ENCODE measurements around the gene PPIE.

Gene PPIE

GRCh38 chr1:39799770-39800470 lies 61.2 kb downstream of the PPIE start:
- DNase-seq (ENCODE audit: low read depth): peak; percentile 77
- H3K4me3 ChIP-seq (ENCODE audit: low read depth, low read length): peak overlapping the region; percentile 33
- TF ChIP-seq POLR2A (IDR thresholded peaks at IDR 0.05; ENCODE audit: extremely low read depth, insufficient read length) (no peak), MYC (IDR thresholded peaks at IDR 0.05; ENCODE audit: low read depth, low read length) (no peak), MAX (IDR thresholded peaks at IDR 0.05; ENCODE audit: low read depth, low read length) (no peak)
- TF ChIP-seq, protein P1, sequence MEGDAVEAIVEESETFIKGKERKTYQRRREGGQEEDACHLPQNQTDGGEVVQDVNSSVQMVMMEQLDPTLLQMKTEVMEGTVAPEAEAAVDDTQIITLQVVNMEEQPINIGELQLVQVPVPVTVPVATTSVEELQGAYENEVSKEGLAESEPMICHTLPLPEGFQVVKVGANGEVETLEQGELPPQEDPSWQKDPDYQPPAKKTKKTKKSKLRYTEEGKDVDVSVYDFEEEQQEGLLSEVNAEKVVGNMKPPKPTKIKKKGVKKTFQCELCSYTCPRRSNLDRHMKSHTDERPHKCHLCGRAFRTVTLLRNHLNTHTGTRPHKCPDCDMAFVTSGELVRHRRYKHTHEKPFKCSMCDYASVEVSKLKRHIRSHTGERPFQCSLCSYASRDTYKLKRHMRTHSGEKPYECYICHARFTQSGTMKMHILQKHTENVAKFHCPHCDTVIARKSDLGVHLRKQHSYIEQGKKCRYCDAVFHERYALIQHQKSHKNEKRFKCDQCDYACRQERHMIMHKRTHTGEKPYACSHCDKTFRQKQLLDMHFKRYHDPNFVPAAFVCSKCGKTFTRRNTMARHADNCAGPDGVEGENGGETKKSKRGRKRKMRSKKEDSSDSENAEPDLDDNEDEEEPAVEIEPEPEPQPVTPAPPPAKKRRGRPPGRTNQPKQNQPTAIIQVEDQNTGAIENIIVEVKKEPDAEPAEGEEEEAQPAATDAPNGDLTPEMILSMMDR (IDR thresholded peaks at IDR 0.05; ENCODE audit: low read depth, low read length): peak; percentile 71

- peak; percentile 78 for DNase-seq (ENCODE audit: low read depth)
- TF ChIP-seq MYC (IDR thresholded peaks at IDR 0.05; ENCODE audit: low read depth, low read length): no peak
- TF ChIP-seq MAX (IDR thresholded peaks at IDR 0.05; ENCODE audit: low read depth, low read length): no peak
- TF ChIP-seq, protein P1 (IDR thresholded peaks at IDR 0.05; ENCODE audit: low read depth, low read length): no peak
- TF ChIP-seq POLR2A (IDR thresholded peaks at IDR 0.05; ENCODE audit: extremely low read depth, insufficient read length): no peak
- no peak overlapping the region for H3K4me3 ChIP-seq (ENCODE audit: low read depth, low read length)
These were observed 61.8 kb downstream of the PPIE start for GRCh38 chr1:39800471-39800835.

GRCh38 chr1:39802496-39803260 lies 64.0 kb downstream of the PPIE start:
- TF ChIP-seq MAX (IDR thresholded peaks at IDR 0.05; ENCODE audit: low read depth, low read length): no peak
- TF ChIP-seq POLR2A (IDR thresholded peaks at IDR 0.05; ENCODE audit: extremely low read depth, insufficient read length): no peak
- TF ChIP-seq, protein P1 (IDR thresholded peaks at IDR 0.05; ENCODE audit: low read depth, low read length): no peak
- no peak for TF ChIP-seq MYC (IDR thresholded peaks at IDR 0.05; ENCODE audit: low read depth, low read length)
- no peak for DNase-seq (ENCODE audit: low read depth)
- H3K4me3 ChIP-seq (ENCODE audit: low read depth, low read length): no peak overlapping the region

GRCh38 chr1:39805385-39805784 lies 66.7 kb downstream of the PPIE start:
- no peak overlapping the region for H3K4me3 ChIP-seq (ENCODE audit: low read depth, low read length)
- no peak for DNase-seq (ENCODE audit: low read depth)
- TF ChIP-seq, protein P1 (IDR thresholded peaks at IDR 0.05; ENCODE audit: low read depth, low read length): no peak
- TF ChIP-seq POLR2A (IDR thresholded peaks at IDR 0.05; ENCODE audit: extremely low read depth, insufficient read length): no peak
- TF ChIP-seq MYC (IDR thresholded peaks at IDR 0.05; ENCODE audit: low read depth, low read length): no peak
- no peak for TF ChIP-seq MAX (IDR thresholded peaks at IDR 0.05; ENCODE audit: low read depth, low read length)

DNA sequence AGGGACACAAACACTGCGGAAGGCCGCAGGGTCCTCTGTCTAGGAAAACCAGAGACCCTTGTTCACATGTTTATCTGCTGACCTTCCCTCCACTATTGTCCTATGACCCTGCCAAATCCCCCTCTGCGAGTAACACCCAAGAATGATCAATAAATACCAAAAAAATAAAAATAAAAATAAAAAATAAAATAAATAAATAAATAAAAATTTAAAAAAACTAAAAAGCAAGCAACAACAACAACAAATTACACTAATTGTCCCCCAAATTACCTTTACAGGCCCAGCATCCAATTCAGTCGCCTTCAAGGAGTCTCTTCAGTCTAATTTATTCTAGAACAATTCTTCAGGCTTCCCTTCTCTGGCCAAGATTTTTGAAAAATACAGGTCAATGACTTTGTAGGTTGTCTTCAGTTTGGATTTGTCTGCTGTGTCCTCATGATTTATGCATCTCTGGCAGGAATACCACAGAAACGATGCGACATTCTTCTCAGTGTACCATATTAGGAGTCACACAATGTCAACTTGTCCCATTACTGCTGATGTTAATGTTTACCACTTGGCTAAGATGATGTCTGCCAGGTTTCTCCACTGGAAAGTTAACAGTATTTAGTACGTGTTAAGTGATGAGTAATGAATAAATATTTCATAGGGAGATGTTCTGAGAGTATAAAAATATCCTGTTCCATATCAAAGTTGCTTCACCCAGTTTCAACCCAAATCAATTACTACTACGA lies 70.3 kb downstream of the PPIE start:
- H3K4me3 ChIP-seq (ENCODE audit: low read depth, low read length): no peak overlapping the region
- TF ChIP-seq MYC (IDR thresholded peaks at IDR 0.05; ENCODE audit: low read depth, low read length): no peak
- no peak for TF ChIP-seq MAX (IDR thresholded peaks at IDR 0.05; ENCODE audit: low read depth, low read length)
- no peak for TF ChIP-seq POLR2A (IDR thresholded peaks at IDR 0.05; ENCODE audit: extremely low read depth, insufficient read length)
- TF ChIP-seq, protein P1 (IDR thresholded peaks at IDR 0.05; ENCODE audit: low read depth, low read length): no peak
- DNase-seq (ENCODE audit: low read depth): no peak

Data from NB4 (cell line).